ENCODE results near the gene C12orf57. TPM values are rescaled to one million over a fixed set of nuclear protein-coding genes. Genes with fewer than 3 reads are reported as not detected.

The C12orf57 gene
- total and polyA plus RNA-seq, 2 of the 13 experiments (the other 11 are each of a cell fraction or from before 2014, with no cell fraction given), result 84.0 to 287 TPM

DNA sequence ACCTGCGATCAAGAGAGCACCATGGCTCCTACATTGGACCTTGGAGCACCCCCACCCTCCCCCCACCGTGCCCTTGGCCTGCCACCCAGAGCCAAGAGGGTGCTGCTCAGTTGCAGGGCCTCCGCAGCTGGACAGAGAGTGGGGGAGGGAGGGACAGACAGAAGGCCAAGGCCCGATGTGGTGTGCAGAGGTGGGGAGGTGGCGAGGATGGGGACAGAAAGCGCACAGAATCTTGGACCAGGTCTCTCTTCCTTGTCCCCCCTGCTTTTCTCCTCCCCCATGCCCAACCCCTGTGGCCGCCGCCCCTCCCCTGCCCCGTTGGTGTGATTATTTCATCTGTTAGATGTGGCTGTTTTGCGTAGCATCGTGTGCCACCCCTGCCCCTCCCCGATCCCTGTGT is 2.0 kb upstream of the C12orf57 start (continued):
- TF ChIP-seq, protein P1, sequence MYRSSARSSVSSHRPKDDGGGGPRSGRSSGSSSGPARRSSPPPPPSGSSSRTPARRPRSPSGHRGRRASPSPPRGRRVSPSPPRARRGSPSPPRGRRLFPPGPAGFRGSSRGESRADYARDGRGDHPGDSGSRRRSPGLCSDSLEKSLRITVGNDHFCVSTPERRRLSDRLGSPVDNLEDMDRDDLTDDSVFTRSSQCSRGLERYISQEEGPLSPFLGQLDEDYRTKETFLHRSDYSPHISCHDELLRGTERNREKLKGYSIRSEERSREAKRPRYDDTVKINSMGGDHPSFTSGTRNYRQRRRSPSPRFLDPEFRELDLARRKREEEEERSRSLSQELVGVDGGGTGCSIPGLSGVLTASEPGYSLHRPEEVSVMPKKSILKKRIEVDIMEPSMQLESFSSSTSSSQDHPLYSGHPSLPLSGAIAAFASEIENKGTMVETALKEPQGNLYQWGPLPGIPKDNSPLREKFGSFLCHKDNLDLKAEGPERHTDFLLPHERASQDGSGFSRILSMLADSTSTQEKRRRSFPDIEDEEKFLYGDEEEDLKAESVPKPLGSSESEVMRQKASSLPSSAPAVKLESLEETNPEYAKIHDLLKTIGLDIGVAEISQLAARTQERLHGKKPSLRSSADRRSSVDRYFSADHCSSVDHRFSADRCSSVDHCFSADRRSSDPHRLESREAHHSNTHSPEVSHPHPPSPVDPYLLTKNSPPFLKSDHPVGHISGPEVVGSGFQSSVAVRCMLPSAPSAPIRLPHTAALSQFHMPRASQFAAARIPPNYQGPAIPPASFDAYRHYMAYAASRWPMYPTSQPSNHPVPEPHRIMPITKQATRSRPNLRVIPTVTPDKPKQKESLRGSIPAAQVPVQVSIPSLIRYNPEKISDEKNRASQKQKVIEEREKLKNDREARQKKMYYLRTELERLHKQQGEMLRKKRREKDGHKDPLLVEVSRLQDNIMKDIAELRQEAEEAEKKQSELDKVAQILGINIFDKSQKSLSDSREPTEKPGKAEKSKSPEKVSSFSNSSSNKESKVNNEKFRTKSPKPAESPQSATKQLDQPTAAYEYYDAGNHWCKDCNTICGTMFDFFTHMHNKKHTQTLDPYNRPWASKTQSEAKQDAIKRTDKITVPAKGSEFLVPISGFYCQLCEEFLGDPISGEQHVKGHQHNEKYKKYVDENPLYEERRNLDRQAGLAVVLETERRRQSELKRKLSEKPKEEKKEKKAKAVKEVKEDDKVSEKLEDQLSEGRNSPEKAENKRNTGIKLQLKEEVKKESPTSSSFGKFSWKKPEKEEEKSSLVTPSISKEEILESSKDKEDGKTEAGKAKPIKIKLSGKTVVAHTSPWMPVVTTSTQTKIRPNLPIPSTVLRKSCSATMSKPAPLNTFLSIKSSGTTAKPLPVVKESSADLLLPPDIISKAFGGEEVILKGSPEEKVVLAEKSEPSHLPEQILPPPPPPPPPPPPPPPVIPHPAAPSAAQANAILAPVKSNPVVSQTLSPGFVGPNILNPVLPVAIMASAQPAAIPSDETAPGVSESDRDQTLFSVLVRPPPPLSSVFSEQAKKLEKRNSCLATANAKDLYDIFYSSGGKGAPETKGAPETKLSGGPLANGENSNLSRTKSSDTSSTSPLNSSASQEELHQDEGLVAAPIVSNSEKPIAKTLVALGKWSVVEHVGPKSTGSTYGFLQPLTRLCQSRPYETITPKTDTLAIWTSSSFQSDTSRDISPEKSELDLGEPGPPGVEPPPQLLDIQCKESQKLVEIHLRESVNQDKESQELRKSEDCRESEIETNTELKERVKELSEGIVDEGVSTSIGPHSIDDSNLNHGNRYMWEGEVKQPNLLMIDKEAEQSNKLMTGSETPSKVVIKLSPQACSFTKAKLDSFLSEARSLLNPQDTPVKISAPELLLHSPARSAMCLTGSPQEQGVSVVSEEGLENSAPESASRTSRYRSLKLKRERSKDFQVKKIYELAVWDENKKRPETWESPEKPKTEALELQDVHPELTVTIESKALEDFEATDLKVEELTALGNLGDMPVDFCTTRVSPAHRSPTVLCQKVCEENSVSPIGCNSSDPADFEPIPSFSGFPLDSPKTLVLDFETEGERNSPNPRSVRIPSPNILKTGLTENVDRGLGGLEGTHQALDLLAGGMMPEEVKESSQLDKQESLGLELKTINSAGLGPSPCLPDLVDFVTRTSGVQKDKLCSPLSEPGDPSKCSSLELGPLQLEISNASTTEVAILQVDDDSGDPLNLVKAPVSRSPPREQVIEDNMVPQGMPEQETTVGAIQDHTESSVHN (CRISPR knock-in tag; IDR thresholded peaks at IDR 0.05), result no peak
- no peak for TF ChIP-seq DNMT3B (CRISPR knock-in tag; conservative IDR thresholded peaks at IDR 0.05)
- no peak for TF ChIP-seq JUN (CRISPR knock-in tag; IDR thresholded peaks at IDR 0.05)
- TF ChIP-seq MTA3 (CRISPR knock-in tag; IDR thresholded peaks at IDR 0.05), result no peak
- no peak for TF ChIP-seq ZNF713 (CRISPR knock-in tag; IDR thresholded peaks at IDR 0.05)
- TF ChIP-seq NFATC3 (CRISPR knock-in tag; IDR thresholded peaks at IDR 0.05), result no peak
- TF ChIP-seq ZBTB7A (CRISPR knock-in tag; IDR thresholded peaks at IDR 0.05), result no peak
- TF ChIP-seq, protein P2, sequence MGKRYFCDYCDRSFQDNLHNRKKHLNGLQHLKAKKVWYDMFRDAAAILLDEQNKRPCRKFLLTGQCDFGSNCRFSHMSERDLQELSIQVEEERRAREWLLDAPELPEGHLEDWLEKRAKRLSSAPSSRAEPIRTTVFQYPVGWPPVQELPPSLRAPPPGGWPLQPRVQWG (CRISPR knock-in tag; IDR thresholded peaks at IDR 0.05; ENCODE audit: borderline replicate concordance, low read depth), result no peak
